ENCODE results near the gene SLC24A3.

SLC24A3 gene

GRCh38 chr20:19564261-19564660 is 351.8 kb downstream of the SLC24A3 start:
- DNase-seq = no peak

- DNase-seq = no peak
Measured at GRCh38 chr20:19565736-19566135, 353.3 kb downstream of the SLC24A3 start.

- no peak for DNase-seq
Measured at GRCh38 chr20:19566226-19566945, 353.9 kb downstream of the SLC24A3 start.

- DNase-seq = no peak
Measured at GRCh38 chr20:19568128-19568527, 355.7 kb downstream of the SLC24A3 start.

GRCh38 chr20:19571996-19572395 is 359.6 kb downstream of the SLC24A3 start:
- DNase-seq = no peak

GRCh38 chr20:19577692-19578091 is 365.2 kb downstream of the SLC24A3 start:
- no peak for DNase-seq

- no peak for DNase-seq
Measured at GRCh38 chr20:19582782-19583181, 370.3 kb downstream of the SLC24A3 start.

GRCh38 chr20:19583532-19584175 is 371.2 kb downstream of the SLC24A3 start:
- DNase-seq = no peak

GRCh38 chr20:19588241-19588640 is 375.8 kb downstream of the SLC24A3 start:
- DNase-seq = no peak

- DNase-seq = no peak
Measured at GRCh38 chr20:19588732-19589131, 376.3 kb downstream of the SLC24A3 start.

- no peak for DNase-seq
Measured at GRCh38 chr20:19589787-19590362, 377.4 kb downstream of the SLC24A3 start.

GRCh38 chr20:19590382-19590781 is 377.9 kb downstream of the SLC24A3 start:
- no peak for DNase-seq

- DNase-seq = no peak
Measured at GRCh38 chr20:19593762-19594161, 381.3 kb downstream of the SLC24A3 start.

- DNase-seq = no peak
Measured at GRCh38 chr20:19594896-19595295, 382.5 kb downstream of the SLC24A3 start.

- DNase-seq = no peak
Measured at GRCh38 chr20:19598117-19598850, 385.8 kb downstream of the SLC24A3 start.

- no peak for DNase-seq
Measured at GRCh38 chr20:19599200-19599599, 386.8 kb downstream of the SLC24A3 start.

GRCh38 chr20:19600042-19600441 is 387.6 kb downstream of the SLC24A3 start:
- no peak for DNase-seq

- no peak for DNase-seq
Measured at GRCh38 chr20:19601126-19601810, 388.8 kb downstream of the SLC24A3 start.

- DNase-seq = no peak
Measured at GRCh38 chr20:19602675-19603375, 390.4 kb downstream of the SLC24A3 start.

GRCh38 chr20:19603376-19603750 is 390.9 kb downstream of the SLC24A3 start:
- no peak for DNase-seq

- DNase-seq = no peak
Measured at GRCh38 chr20:19605786-19606485, 393.5 kb downstream of the SLC24A3 start.
